NCI-H146 treated with DMSO at 0.1 percent for 48 hours (cell line): ENCODE results near the gene ARFGEF3.
"Not testable (repeated sequence)": the region's sequence is repeated elsewhere in the genome, so short reads cannot be mapped to it uniquely, and the experiment has no call there.

Experiments used
- DNase-seq: peaks from one replicate; lab custom pipeline; 2025; ENCODE audit not compliant: unreplicated experiment; lab: John Stamatoyannopoulos, UW

ARFGEF3 gene, protein sequence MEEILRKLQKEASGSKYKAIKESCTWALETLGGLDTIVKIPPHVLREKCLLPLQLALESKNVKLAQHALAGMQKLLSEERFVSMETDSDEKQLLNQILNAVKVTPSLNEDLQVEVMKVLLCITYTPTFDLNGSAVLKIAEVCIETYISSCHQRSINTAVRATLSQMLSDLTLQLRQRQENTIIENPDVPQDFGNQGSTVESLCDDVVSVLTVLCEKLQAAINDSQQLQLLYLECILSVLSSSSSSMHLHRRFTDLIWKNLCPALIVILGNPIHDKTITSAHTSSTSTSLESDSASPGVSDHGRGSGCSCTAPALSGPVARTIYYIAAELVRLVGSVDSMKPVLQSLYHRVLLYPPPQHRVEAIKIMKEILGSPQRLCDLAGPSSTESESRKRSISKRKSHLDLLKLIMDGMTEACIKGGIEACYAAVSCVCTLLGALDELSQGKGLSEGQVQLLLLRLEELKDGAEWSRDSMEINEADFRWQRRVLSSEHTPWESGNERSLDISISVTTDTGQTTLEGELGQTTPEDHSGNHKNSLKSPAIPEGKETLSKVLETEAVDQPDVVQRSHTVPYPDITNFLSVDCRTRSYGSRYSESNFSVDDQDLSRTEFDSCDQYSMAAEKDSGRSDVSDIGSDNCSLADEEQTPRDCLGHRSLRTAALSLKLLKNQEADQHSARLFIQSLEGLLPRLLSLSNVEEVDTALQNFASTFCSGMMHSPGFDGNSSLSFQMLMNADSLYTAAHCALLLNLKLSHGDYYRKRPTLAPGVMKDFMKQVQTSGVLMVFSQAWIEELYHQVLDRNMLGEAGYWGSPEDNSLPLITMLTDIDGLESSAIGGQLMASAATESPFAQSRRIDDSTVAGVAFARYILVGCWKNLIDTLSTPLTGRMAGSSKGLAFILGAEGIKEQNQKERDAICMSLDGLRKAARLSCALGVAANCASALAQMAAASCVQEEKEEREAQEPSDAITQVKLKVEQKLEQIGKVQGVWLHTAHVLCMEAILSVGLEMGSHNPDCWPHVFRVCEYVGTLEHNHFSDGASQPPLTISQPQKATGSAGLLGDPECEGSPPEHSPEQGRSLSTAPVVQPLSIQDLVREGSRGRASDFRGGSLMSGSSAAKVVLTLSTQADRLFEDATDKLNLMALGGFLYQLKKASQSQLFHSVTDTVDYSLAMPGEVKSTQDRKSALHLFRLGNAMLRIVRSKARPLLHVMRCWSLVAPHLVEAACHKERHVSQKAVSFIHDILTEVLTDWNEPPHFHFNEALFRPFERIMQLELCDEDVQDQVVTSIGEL (N-terminal part only)

DNA sequence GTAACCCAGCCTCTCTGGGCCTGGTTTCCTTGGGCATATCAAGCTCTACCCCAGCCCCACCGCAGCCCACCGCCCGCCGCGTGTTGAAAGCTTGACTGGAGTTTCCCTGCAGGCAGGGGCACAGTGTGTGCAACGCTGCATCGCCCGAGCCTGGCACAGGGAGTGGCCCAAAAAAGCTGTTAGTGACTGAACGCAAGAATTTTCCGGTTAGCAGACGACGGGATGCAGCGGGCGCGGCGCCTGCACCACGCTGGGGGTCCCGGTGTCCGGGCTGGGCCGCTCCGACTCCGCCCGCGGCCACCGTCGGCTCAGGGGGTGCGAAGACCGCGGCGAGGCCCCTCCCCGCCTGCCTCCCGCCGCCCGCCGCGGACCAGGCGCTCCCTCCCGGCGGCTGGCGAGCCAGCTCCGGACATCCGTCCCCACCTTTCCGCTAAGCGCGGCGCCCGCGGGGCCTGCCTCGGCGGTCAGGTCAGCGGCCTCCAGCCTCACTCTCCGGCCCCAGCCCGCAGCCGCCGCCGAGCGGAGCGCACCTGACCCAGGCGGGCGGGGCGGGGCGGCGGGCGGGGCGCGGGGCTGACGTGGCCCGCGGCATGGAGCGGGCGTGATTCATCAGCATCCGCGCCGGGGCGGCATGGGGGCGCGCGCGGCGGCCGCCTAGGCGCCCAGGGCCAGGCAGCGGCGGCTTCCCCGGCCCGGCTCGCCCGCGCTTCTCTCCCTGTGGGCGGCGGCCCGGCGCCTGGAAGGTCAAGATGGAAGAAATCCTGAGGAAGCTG is at the start of gene ARFGEF3:
Gene ARFGEF3, plus strand, starts transcription at position 602 of the 773 bp plus-strand sequence. Its CDS starts 148 bp downstream, at position 750.
- DNase-seq = peak; percentile 77

DNA sequence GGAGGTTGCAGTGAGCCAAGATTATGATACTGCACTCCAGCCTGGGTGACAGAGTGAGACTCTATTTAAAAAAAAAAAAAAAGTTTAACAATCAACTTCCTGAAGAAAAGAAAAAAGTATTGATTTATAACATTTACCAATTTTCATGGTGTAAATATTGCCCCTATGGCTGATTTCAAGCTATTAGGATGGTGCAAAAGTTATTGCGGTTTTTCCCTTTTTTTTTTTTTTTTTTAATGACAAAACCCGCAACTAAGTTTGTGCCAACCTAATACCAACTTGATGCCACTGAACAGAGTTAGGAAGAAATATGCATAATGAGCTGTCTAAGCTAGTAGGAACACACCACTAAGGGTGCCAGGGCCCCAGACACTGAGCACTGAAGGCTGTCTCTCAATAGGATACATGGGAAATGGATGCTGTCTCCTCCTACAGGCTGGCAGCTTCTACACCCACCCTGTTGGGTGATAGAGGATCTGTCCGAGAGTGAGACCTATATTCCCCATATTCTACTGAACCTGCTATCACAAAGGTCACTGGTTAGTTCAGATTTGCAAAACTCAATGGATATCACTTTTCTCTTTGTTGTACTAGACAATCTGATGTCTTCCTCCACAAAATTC is 48.0 kb upstream of the ARFGEF3 start:
- DNase-seq = no peak

DNA sequence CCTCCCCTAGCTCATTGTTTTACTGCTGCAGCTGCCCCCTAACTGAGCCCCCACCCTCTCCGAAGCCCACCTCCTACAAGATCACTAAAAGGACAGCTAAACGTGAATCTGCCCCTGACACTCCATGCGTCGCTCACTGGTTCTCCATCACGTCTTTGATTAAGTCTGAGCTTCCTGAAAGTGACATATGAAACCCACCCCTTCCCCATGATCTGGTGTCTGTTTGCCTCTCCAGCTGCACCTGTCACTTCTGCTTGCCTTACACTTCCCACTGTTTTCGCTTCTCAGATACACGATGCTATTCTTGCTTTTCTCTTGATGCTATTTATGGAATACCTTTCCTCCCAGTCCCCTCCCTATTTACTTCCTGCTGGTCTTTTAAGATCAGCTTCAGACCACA is 46.5 kb upstream of the ARFGEF3 start:
- DNase-seq = peak; percentile 79

DNA sequence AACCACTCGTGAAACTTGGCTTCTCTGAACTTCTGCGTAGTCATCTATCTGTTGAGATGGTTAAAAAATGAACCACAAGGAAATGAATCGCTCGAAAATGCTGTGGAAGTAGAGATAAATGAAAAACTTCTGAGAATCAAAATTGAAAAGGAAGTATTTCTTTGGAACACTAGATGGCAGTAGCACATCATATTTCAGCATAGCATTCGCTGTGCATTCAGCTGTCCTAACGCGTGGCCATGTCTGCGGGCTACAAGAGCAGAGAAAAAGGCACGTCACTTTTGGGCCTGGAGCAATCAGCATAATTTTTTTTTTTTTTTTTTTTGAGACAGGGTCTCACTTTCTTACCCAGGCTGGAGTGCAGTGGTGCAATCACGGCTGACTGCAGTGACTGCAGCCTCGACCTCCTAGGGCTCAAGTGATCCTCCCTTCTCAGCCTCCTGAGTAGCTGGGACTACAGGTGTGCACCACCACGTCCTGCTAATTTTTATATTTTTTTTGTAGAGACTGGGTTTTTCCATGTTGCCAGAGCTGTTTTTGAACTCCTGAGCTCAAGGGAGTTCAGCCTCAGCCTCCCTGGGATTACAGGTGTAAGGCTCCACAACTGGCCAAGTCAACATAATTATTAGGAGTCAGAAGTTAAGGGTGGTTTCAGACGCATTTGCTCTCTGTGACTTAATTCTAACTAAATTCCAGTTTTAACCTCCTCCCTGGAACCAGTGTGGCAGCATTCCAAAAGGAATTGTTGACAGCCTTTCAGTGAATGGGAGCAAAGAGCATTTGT is 45.7 kb upstream of the ARFGEF3 start:
- peak; percentile 87 for DNase-seq

DNA sequence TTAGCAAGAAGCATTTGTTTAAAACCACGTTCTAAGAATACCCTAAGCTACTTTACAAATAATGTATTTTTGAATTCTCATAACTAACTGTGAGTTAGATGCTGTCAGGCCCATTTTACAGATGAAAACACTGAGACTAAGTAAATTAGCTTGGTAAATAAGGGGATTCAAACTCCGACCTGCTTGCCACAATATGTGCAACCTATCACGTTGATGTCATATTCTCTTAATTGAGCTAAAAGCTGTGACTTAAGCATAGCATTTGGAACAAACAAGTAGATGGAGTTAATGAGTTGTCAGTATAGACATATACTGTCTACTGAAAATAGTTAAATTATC is 45.1 kb upstream of the ARFGEF3 start:
- DNase-seq = no peak

DNA sequence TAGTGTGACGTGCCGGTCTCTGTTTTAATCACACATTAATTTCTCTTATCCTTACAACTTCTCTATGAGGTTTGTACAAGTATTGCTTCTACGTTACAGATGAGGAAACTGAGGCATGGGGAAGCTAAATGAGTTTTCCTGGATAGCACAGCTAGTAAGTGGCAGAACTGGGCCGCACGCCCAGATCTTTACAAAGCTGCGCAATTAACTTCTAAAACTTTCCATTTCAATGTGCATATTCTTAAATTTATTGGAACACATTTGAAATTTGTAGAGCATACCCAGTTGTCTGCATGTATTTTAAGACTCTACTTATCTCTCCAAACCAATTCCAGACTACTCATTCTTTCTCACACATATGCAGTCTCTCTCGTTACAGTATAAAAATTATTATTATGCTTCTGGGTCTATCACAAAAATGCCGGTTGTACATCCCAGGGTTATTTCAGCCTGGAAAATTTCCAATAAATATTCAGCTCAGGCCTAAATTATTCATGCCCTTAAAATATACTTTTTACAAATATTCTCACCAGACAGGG is 44.3 kb upstream of the ARFGEF3 start:
- DNase-seq = no peak

DNA sequence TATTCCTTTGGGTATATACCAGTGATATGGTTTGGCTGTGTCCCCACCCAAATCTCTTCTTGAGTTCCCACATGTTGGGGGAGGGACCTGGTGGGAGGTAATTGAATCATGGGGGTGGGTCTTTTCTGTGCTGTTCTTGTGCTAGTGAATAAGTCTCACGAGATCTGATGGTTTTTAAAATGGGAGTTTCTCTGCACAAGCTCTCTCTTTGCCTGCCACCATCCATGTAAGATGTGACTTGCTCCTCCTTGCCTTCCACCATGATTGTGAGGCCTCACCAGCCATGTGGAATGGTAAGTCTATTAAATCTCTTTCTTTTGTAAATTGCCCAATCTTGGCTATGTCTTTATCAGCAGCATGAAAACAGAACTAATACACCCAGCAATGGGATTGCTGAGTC is 42.5 kb upstream of the ARFGEF3 start:
- not testable (repeated sequence) for DNase-seq

DNA sequence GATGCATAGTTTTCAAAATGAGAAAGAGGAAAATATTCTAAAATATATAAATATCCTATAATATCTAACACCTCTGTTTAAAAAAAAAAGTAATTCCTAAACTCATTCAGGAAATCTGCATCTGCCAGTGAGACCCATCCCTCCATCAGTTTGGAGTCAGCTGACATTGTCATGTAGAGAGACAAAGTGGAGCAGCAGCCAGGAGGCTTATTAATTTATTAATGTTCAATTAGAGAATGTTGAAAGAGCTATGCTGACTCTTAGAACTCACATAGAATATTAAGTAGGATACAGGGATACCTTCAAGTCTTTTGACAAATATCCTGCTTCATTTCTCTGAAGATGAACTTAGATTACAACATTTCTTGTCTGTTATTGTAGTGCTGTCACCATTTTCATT is 41.8 kb upstream of the ARFGEF3 start:
- no peak for DNase-seq

DNA sequence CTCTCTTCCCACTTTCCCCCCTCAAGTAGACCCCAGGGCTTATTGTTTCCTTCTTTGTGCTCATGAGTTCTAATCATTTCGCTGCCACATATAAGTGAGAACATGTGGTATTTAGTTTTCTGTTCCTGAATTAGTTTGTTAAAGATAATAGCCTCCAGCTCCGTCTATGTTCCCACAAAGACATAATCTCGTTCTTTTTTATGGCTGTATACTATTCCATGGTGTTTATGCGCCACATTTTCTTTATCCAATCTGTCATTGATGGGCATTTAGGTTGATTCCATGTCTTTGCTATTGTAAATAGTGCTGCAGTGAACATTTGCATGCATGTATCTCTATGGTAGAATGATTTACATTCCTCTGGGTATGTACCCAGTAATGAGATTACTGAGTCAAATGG is 37.6 kb upstream of the ARFGEF3 start:
- DNase-seq = no peak

DNA sequence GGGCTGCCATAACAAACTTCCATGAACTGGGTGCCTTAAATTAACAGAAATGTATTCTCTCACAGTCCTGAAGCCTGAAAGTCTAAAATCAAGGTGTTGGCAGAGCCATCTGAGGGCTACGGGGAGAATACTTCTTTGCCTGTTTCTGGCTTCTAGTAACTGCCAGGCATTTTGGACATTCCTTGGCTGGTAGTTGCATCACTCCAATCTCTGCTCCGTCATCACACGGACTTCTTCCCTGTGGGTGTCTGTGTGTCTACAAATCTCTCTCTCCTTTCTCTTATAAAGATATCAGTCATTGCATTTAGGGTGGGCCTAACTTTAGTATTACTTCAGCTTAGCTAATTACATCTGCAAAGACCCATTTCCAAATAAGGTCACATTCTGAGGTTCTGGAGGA is 33.6 kb upstream of the ARFGEF3 start:
- no peak for DNase-seq

DNA sequence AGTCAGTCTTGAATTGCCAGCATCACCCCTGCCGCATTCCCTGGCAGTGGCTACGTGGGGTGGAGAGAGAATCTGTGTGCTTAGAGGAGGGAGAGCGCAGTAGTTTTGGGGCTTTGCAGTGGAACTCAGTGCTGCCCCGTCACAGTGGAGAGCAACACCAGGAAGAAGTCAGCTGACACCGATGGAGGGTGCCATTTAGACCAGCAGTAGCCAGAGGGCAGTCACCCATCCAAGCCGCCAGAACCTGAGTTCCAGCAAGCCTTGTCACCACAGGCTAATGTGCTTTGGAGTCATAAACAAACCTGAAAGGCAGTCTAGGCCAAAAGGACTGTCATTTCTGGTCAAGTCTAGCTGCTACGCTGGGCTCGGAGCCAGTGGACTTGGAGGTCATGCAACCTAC is 32.5 kb upstream of the ARFGEF3 start:
- no peak for DNase-seq

DNA sequence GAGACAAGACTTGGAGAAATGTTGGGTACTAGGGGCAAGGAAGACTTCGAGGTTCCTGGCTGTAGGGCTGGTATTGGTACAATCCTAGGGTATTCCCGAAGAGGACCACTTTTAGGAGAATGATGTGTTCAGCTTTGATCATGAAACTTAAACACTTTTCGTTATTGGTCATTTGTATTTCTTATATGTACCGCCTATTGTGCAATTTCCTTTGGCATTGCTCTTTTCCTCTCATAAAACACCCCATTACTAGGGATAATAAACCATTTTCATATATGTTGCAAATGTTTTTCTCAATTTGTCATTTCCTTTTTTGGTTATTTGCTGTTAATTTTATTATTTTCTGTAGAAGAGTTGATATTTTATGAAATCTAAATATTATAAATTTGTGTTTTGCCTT is 18.9 kb upstream of the ARFGEF3 start:
- DNase-seq = no peak

DNA sequence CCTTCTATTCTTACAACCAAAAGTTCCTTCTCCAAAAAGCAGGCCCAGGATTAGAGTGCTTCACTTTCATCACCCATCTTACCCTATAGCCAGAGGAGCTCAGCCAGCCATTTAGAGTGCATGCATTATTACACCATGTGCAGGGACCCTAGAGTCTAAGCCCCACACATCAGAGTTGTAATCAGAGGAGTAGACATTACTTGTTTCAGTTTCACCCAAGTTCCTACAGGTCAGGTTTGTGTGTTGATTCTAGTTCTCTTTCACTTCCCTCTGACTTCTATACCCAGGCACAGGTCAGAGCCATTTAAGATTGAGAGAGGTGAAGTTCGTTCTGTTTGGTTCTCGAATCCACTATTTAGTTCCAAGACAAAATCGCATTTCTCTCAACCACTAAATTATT is 16.3 kb upstream of the ARFGEF3 start:
- no peak for DNase-seq

DNA sequence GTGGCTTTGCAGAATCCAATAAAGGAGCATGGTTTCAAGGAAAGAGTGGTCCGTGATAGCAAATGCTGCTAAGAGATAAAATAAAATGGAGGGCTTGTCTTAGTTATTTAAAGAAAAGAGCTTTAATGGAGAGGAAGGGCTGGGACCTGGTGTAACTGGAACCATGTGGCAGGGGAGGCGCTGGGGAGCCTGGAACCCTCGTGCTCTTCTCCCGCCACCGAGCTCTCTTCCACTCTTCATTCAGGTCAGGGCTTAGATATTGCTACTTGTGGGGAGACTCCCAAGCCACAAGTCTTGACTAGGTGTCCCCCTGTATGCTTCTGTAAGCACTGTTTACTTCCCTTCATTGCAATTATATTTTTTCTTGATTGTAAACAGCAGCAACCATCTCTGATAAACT is 15.2 kb upstream of the ARFGEF3 start:
- DNase-seq = no peak

DNA sequence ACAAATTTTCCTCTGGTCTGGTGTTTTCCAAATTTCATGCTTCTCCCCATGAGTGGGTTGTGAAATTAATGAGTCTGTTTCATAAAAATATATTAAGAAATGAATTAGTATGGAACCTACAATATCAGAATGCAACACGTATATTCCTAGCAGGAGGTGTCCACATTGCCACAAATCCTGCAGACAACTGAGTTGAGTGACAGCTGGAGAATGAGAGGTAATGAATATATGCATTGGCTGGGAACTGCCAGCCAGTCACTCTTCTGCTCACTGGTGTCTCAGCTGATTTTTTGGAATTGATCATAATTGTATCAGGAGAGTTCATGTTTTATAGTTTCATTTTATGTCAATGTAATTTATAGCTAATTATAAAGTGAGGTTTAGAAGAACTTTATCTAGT is 6.3 kb upstream of the ARFGEF3 start:
- DNase-seq = no peak

DNA sequence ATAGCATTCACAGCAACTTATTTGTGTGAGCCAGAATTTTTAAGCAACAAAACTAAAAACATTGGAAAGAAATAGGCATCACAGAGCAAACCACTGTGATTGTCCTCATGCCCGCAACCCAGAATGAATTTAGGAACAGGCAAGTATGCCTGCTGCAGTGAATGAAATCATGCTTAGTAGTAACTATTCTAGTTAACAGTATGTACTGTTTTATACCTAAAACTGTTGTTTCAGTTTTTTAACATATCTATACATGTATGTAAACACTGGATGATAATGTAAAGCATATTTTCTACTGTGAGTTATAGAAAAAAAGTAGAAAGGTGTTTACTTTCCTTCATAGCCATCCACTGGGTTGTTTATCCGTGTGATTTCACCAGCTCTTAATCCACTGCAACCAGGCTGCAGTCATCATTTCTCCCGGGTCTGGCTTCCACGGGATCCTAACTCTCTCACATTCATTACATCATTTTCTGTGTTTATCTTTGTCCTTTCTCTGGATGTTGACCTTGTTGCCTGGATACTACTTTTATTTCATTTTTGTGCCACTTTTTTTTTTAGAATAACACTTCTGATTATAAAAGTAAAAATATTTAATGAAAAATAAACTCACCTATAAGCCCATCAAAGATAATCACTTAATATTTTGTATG is 3.6 kb upstream of the ARFGEF3 start:
- DNase-seq = peak; percentile 22

DNA sequence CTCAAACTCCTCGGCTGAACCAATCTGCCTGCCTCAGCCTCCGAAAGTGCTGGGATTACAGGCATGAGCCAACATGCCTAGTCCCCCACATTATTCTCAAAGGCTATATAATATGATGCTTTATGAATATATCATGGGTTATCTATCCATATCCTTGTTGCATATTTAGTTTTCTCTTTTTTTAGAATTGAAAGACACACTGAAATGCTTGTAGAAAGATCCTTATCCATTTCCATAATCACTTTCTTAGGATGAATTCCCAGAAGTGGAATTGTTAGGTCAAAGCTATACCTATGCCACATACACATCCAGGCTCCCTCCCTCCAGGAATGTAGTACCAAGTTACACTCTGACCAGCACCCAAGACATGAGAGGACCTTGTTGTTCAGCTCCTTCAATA is 2.5 kb upstream of the ARFGEF3 start:
- DNase-seq = no peak

DNA sequence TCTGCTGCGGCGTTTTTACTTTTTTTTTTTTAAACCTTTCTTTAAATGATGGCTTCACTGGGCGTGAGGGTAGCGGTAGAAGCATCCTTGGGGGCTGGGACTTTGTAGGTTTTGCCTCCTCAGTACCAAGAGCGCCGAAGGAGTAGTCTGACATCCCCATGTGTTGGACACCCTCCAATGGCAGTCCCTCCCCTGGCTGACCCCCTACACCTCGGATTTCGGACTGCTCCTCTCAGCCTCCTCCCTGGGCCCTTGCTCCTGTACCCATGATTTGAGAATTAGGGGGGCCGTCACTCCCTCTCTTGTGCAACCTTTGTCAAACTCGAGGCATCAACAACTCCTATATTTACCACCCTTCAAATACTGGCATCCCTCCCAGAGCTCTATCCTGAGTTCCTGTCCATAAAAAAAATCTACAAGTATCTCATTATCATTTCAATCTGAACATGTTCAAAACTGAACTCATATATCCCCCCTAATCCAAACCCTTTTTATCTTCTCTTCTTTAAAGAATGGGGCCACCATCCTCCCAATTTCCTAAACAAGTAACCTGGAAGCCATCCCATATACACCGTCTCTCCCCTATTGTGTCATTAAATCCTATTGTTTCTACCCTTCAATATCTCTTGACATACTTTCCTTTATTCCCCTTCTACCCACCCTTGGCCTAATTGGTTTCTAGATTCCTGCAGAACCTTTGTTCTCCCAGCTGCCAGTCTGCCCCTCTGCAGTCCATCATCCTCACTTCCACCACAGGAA is 1.2 kb upstream of the ARFGEF3 start:
- DNase-seq = peak; percentile 61
